GM19328 (cell line): ENCODE results near the gene ANKRD50.

ENCODE experiments used
- ATAC-seq: cut with Tn5 transposase; IDR thresholded peaks from one replicate; pipeline ENCODE4 v1.9.1; 2021; ENCODE audit warnings: mild to moderate bottlenecking, moderate library complexity; ENCODE audit not compliant: unreplicated experiment

ANKRD50 gene

GRCh38 chr4:124712372-124713184 lies at the start of gene ANKRD50:
ANKRD50 (minus strand) TSS chr4:124712732; CDS start chr4:124710511, 2,221 bp downstream.
- peak; percentile 68 for ATAC-seq

- no peak for ATAC-seq
Observed at GRCh38 chr4:124757126-124757525, 44.6 kb upstream of the ANKRD50 start.

GRCh38 chr4:124754681-124755080 lies 42.1 kb upstream of the ANKRD50 start:
- no peak for ATAC-seq

- ATAC-seq: no peak
Observed at GRCh38 chr4:124753941-124754581, 41.5 kb upstream of the ANKRD50 start.

GRCh38 chr4:124749421-124749820 lies 36.9 kb upstream of the ANKRD50 start:
- ATAC-seq: no peak

GRCh38 chr4:124748965-124749364 lies 36.4 kb upstream of the ANKRD50 start:
- ATAC-seq: no peak

- ATAC-seq: no peak
Observed at GRCh38 chr4:124745985-124746801, 33.7 kb upstream of the ANKRD50 start.

- no peak for ATAC-seq
Observed at GRCh38 chr4:124743711-124744110, 31.2 kb upstream of the ANKRD50 start.

- ATAC-seq: no peak
Observed at GRCh38 chr4:124740501-124740900, 28.0 kb upstream of the ANKRD50 start.

- ATAC-seq: no peak
Observed at GRCh38 chr4:124738994-124739393, 26.5 kb upstream of the ANKRD50 start.

- no peak for ATAC-seq
Observed at GRCh38 chr4:124737619-124738018, 25.1 kb upstream of the ANKRD50 start.

GRCh38 chr4:124736526-124736925 lies 24.0 kb upstream of the ANKRD50 start:
- ATAC-seq: no peak

- ATAC-seq: no peak
Observed at GRCh38 chr4:124727331-124727890, 14.9 kb upstream of the ANKRD50 start.

- no peak for ATAC-seq
Observed at GRCh38 chr4:124726269-124726668, 13.7 kb upstream of the ANKRD50 start.

- no peak for ATAC-seq
Observed at GRCh38 chr4:124722071-124722470, 9.5 kb upstream of the ANKRD50 start.

GRCh38 chr4:124717101-124717500 lies 4.6 kb upstream of the ANKRD50 start:
- ATAC-seq: no peak

GRCh38 chr4:124713185-124713592 lies 657 bp upstream of the ANKRD50 start:
- ATAC-seq: no peak

GRCh38 chr4:124711471-124712371 lies 811 bp downstream of the ANKRD50 start:
- peak; percentile 21 for ATAC-seq

- no peak for ATAC-seq
Observed at GRCh38 chr4:124710911-124711310, 1.6 kb downstream of the ANKRD50 start.
